ENCODE data around the gene SH3RF3.

SH3RF3 gene

DNA sequence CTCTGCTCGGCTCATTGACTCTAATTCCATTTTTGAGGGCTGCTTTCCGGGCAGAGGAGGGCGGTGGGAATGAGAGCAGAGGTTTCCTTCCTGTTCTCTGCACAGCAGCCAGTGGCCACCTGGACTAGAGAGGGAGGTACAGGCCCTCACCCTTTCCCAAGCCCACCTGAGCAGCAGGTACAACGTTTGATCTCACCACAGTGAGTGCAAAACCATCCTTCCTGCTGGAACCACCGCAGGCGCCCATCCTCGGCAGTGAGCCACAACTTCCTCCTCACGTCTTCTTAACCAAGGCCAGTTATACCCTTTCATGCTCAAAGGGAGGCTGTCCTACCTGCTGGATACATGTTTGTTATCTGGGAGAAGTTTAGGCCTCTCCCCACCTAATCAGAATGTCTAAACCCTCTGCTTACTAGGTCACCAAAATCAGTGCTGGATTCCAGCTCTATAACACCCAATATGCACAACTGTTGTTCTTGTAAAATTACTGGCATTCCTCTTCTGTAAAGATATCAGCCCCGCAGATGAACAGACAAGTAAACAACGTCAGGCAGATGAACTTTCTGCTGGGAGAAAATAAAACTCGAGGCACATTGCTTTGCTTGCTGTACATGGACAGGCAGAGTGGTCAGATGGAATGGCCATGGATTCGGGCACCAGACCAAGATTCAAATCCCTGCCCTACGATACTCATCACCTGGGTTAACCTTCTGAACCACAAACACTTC is 191.4 kb downstream of the SH3RF3 start:
- DNase-seq, result no peak

- no peak for DNase-seq
These were observed 192.6 kb downstream of the SH3RF3 start for GRCh38 chr2:109321570-109321969.

DNA sequence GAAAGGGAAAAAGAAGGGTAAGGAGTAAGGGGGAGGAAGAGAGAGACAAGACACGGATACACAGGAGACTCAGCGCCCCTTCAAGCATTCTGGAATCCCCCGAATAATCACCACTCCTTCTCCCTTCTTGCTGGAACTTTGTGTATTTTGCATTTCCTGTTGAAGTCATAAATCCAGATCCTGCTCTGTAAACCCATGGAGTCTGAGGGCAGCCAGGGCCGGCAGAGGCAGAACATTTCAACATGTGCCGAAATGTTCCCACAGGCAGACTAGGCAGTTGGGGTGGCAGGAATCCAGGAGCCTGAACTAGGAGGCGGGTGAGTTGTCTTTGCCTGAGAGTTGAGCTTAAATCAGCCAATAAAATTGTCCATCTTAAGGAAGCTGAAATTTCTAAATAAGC is 193.1 kb downstream of the SH3RF3 start:
- no peak for DNase-seq

DNA sequence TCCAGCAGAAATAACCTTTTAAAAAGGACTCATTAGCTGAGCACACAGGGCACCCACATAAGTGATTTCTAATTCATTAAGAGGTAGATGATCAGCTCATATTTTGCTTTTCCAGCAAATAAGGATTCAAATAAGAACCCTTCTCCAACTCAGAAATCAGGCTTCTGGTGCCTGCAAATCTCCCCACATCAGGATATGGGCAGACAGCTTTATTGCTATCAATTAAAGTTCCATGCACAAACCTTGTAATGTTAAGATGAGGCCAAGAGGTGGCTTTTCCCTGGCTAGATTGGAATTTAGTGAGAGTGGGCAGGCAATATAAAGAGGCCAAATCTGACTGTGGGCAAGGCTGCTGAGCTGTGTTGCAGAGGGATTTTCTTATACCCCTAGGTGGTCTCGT is 193.6 kb downstream of the SH3RF3 start:
- no peak for DNase-seq

DNA sequence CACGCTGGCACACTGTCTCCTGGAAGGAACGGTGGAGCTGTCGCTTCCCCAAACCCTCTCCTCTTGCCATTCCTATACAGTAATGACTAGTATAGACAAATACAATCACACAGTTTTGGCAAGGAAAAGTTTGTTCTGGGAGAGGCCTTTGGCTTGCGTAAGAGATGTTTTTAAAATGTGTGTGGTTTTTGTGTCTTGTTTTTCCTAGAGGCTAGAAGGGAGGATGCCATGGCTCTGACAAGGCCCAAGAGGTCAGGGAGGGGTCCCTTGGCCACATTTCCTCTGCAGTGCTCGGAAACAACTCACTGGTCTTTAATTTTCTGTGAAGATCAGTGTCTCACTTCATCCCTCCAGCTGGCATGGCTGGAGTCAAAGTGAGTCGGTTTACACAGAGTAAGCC is 195.9 kb downstream of the SH3RF3 start:
- DNase-seq, result no peak

GRCh38 chr2:109325570-109325969 is 196.6 kb downstream of the SH3RF3 start:
- DNase-seq, result no peak

DNA sequence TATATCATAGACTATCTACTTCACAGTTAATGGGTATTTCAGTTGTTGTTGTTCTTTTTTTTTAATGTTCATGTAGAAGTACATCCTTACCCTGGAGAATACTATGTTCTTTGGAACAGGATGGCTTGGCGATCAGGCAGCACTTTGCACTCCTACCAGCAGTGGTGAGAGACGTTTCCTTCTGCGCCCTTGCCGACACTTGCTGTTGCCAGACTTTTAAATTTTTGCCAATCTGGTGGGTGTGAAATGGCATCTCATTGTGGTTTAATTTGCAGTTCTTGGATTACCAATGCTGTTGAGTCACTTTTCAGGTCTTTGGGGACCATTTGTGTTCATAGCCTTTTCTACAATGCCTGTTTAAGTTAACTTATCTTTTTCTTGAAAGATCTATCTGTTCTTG is 197.3 kb downstream of the SH3RF3 start:
- no peak for DNase-seq

DNA sequence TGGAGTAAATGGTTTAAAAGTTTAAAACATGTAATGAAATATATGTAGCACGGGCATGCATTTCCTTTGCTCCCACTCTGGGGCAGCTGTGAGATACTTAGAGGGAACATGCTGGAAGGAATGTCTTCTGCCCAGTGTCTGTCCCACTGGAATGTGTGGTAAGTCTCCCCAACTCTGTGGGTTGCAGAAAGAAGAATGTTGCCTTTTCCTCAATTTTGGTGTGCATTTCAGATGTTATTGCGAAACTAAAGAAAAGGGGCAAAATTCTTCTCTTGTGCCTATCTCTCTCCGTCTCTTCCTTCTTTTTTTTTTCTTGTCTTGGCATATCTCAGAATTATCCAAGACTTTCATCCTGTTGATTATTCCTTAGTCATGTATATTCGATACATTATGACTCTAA is 201.1 kb downstream of the SH3RF3 start:
- no peak for DNase-seq

DNA sequence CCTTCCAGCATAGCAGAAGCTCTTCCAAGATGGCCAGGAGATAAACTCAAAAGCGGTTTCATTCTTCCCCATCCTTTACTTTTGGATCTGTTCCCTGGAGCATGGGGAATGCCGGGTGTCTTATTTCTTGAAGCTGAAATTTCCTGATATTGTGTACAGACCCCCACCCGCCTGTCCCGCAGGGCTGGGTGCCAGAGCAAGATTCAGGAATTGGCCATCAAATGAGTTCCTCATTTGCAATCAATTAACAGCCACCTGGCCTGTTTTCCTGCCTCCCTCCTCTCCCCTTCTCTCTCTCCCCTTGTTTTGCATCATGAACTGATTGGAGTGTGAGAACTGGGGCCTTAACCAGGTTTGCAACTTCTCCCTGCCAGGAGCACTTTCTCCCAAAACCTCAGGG is 202.1 kb downstream of the SH3RF3 start:
- DNase-seq, result no peak

DNA sequence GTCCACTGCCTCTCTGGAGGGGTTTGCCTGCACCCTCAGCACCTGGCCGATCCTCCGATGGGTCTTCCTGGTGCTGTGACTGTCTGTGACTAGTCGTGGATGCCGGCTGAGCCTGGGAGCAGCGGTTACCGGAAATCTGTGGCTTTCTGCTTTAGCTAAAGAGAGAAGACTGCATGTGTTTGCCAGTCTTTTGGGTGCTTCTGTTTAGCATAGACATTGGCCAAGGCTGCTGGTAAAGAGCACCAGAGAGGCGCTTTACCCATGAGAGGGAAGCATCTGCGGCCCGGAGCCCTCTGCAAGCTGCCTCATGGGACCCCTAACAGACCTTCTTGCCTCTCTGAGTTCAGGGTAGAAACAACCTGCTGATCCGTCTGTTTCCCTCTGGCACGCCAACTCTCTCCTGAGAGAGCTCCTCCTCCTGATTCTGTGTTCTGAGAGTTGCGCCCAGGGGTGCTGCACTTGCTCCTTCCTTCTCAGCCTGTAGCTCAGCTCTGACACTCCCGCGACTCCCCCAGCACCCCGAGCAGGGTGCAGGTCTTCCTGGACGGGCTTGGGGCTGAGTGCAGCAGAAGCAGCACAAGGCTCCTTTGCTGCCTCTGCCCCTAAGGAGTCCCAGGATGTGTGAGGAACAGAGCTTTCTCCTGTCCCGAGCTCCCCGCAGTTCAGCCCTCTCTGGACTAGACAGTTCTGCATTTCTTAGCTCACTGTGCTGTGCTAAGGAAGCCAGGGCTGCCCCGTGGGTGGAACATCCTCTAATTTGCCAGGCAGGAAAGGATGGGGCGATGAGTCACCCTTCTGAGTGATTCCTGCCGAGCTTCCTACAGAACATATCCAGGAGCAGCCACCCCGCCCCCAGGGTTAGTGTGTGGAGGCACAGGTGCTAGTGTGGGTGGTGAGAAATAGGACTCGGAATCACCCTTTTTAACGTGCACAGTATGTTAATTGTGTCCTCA is 203.2 kb downstream of the SH3RF3 start:
- no peak for DNase-seq

- DNase-seq, result no peak
These were observed 203.9 kb downstream of the SH3RF3 start for GRCh38 chr2:109332880-109333279.

DNA sequence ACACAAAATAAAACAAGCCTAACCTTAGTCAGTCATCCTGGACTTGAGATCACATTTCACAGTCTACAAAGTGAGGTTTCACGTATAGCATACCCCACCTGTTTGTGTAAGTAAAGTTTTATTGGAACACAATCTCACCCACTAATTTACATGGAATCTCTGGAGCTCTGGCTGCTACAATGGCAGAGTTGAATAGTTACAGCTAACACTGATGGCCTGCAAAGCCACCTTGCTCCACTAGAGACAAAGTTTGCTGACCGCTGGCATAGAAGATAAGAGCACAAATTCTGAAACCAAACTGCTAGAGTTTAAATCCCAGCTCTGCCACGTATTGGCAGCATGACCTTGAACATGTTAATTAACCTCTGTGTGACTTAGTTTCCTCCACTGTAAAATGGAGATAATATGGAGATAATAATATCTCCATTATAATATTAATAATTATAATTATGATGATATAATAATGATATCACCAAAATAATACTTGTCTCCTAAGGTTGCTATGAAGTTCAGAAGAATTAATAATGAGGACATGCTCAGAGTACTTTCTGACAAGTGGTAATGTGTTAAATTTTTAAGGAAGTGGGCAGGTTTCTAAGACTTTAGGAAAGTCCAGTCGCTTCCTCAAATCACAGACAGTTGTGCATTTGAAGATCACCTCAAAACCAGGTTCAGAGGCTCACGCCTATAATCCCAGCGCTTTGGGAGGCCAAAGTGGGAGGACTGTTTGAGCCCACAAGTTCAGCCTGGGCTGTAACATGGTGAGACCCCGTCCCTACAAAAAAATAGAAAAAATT is 204.6 kb downstream of the SH3RF3 start:
- DNase-seq, result no peak

DNA sequence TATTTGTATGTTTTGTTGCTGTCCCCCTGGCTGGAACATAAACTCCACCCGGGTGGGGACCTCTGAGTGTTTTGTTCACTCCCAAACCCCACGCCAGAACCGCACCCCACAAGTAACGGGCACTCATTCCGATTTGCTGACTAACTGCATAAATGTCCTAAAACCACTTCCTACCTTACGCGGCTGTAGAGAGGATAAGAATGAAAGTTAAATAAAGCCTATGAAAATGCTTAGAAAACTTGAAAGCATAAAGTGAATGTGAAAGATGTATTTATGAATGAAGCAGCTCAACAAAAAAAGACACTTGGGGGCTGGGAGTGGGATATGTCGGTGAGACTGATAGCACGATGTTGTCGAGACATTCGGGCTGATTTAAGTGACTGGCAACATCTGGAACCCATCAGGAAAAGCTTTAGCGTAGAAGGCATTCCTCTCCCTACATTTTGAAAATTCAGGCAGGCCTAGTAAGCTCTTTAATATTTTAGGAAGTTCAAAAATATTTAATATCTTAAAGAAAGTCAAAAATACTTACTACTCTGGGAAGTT is 206.7 kb downstream of the SH3RF3 start:
- no peak for DNase-seq

GRCh38 chr2:109336296-109336695 is 207.3 kb downstream of the SH3RF3 start:
- DNase-seq, result no peak

DNA sequence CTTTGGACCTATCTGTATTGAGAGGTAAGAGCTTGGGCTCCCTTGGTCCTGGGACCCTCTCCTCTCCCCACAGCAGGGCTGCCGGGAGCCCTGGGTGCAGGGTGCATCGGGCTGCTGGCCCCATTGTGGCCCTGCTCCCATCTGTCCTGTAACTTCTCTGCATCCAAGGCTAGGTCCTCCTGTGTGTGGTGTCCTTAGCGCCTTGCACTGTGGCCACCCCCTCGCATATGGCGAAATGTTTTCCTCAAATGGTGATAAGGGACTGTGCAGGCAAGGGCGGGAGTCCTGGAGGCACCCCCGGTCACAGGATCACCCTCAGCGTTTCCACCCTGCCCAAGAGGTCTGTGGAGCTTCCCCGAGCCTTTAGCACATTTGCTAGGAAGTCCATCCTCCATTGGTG is 208.2 kb downstream of the SH3RF3 start:
- DNase-seq, result no peak

GRCh38 chr2:109339519-109339966 is 210.5 kb downstream of the SH3RF3 start:
- DNase-seq, result no peak

- DNase-seq, result no peak
These were observed 211.4 kb downstream of the SH3RF3 start for GRCh38 chr2:109340381-109340780.

DNA sequence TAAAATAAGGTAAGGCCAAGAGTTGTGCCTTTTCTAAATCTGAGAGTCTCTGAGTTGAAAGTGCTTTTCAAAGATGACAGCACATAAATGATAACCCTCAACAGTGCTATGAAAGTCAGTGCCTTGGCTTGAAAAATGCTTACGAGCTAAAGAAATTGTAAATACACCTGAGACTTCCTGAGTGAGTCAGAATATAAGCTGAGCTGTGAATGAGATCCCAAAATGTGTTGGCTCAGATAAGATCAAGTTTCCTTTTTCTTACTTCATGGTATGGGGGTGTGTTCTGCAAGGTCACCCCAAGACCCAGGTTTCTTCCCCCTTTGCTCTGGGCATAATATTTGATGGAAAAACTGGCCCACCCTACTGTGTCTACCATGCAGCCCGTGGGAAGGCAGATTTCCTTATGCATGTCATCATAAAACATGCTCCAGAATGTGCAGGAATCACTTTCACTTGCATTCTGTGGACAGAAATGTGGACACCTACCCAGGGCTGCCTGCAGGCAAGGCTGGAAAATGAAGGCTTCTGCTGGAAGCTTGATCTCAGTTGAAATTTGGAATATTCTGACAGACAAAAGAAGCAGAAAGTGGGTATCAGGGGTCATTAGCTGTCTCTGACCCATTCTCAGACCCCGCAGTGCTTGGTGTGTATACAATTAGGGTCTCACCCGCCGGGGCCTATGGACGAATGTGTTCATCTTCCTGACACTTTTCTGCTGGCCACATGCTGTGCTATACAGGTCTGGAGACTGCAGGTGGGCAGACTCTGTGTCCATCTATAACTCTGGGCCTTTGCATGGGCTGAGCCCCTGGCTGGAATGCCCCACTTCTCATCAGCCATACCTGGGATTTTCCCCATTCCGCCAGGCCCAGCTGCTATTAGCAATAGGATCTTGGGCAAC is 212.6 kb downstream of the SH3RF3 start:
- DNase-seq, result no peak

GRCh38 chr2:109342256-109342850 is 213.3 kb downstream of the SH3RF3 start:
- DNase-seq, result no peak

GRCh38 chr2:109342930-109343329 is 213.9 kb downstream of the SH3RF3 start:
- no peak for DNase-seq

DNA sequence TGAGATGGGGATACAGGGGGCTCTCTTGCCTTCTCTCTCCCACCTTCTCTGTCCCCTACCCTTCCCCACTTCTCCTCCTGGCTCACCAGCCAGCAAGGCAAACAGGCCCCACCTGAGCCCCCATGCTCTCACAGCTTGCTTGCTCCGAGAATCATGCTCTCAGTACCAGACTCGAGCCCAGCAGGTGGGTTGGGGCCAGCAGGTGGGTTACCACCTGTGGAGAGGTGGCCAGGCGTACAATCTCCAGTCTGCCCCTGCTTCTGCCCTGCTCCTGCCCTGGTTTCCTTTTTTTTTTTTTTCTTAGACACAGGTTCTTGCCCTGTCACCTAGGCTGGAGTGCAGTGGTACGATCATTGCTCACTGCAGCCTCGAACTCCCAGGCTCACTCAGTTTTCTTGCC is 214.5 kb downstream of the SH3RF3 start:
- no peak for DNase-seq
